ENCODE data around the gene MPV17L2. TPM values are rescaled to one million over a fixed set of nuclear protein-coding genes. Genes with fewer than 3 reads are reported as not detected.

Gene MPV17L2
- total RNA-seq, 1 donor from 2014 or later = 17.2 TPM

DNA sequence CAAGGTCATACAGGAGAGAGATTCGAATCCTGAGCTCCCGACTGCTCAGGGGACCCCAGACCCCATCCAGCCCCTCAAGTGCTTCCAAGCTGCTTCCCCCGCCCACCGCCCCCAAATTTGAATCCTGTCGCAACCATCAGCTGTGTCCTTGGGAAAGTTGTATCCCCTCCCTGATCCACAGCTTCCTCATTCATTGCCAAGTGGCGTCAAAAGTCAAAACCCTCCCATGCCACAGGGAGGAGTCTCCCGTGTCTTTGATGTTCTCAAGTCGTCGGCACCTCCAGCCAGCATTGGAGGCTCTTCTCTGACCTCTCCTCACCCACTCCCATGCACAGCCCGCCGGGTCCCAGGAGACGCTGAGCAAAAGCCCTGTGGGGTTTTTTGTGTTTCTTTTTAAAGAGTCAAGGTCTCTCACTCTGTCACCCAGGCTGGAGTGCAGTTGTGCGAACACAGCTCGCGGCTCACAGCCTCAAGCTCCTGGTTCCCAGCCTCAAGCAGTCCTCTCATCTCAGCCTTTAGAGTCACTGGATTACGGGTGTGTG is 22.2 kb upstream of the MPV17L2 start:
- H3K9me3 Mint-ChIP-seq = no peaks in the 10 kb centered on the region
- H3K27me3 Mint-ChIP-seq (ENCODE audit: low read depth) = peaks cover 30% of the 10 kb centered on the region
- no peak overlapping the region for H3K27ac Mint-ChIP-seq (ENCODE audit: unreplicated experiment)
- no peak for DNase-seq (ENCODE audit: low read depth, low spot score)
- H3K36me3 Mint-ChIP-seq (ENCODE audit: low read depth) = peaks cover 8% of the 10 kb centered on the region
- H3K4me1 Mint-ChIP-seq = peaks cover 7% of the 10 kb centered on the region
- TF ChIP-seq, protein P1, sequence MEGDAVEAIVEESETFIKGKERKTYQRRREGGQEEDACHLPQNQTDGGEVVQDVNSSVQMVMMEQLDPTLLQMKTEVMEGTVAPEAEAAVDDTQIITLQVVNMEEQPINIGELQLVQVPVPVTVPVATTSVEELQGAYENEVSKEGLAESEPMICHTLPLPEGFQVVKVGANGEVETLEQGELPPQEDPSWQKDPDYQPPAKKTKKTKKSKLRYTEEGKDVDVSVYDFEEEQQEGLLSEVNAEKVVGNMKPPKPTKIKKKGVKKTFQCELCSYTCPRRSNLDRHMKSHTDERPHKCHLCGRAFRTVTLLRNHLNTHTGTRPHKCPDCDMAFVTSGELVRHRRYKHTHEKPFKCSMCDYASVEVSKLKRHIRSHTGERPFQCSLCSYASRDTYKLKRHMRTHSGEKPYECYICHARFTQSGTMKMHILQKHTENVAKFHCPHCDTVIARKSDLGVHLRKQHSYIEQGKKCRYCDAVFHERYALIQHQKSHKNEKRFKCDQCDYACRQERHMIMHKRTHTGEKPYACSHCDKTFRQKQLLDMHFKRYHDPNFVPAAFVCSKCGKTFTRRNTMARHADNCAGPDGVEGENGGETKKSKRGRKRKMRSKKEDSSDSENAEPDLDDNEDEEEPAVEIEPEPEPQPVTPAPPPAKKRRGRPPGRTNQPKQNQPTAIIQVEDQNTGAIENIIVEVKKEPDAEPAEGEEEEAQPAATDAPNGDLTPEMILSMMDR (conservative IDR thresholded peaks at IDR 0.05) = no peak
- no peak overlapping the region for H3K4me3 Mint-ChIP-seq

DNA sequence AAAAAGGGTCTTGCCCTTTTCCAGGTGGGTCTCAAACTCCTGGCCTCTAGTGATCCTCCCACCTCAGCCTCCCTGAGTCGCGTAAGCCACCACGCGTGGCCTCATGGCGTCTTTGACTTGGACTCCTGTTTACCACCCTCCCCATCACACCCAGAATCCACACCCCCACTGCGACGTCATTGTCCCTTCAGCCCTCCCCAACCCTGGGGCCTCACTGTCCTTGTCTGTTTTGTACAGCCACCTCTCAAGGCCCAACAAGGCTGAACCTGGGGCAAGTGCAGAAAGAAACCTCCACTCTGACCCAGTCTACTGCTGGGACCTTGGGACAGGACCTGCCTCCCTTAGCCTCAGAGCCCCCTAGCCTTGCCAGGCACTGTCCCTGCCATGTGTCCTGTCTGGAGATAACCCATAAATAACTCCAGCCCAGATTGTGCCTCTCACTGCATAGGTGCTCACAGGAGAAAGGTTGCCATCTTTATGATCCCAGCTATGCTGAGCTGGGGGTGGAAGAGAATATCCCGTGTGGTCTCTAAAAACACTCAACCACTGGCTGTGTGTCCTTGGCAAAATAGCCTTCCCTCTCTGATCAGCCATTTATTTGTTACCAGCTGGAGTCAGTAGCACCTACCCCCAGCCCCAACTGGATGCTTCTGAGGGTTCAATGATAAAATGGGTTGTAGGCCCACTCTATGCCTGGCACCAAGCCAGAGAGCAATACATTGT is 21.3 kb upstream of the MPV17L2 start:
- H3K27ac Mint-ChIP-seq (ENCODE audit: unreplicated experiment) = no peak overlapping the region
- H3K36me3 Mint-ChIP-seq (ENCODE audit: low read depth) = peaks cover 8% of the 10 kb centered on the region
- TF ChIP-seq, protein P1 (conservative IDR thresholded peaks at IDR 0.05) = no peak
- H3K4me1 Mint-ChIP-seq = peaks cover 7% of the 10 kb centered on the region
- no peak for DNase-seq (ENCODE audit: low read depth, low spot score)
- peaks cover 37% of the 10 kb centered on the region for H3K27me3 Mint-ChIP-seq (ENCODE audit: low read depth)
- H3K4me3 Mint-ChIP-seq = no peak overlapping the region
- no peaks in the 10 kb centered on the region for H3K9me3 Mint-ChIP-seq

DNA sequence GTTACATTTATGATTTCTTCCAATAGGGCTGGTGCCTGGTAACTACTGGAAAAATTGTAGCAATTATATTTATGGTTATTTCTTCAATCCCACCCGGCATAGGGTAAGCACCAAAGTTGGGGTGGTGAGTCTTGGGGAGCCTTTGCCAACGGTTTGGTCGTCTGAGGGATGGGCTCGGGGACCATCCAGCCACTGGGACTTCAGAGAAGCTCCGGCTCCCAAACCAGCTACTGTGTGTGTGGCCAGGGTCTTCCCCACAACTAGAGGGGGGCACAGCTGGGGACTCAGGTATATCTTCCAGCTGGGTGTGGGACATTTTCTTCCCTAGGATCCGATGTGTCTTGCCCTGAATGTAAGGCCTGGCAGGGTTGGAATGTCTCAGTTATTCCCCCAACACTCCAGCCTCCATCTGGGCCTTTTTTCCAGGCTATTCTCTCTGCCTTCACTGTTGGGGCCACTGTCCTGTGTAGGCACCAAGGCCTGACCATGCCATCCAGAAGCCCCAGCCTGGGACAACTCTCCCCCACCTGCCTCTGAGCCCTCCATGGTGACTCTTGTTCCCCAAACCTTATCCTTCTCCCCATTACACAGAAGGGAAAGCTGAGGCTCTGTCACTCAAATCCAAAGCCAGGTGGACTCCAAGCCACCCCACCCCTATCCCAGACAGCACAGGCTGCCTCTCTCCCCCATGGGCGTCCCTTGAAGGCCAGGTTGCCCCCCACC is 20.5 kb upstream of the MPV17L2 start:
- peaks cover 7% of the 10 kb centered on the region for H3K4me1 Mint-ChIP-seq
- peaks cover 43% of the 10 kb centered on the region for H3K27me3 Mint-ChIP-seq (ENCODE audit: low read depth)
- H3K27ac Mint-ChIP-seq (ENCODE audit: unreplicated experiment) = no peak overlapping the region
- H3K9me3 Mint-ChIP-seq = no peaks in the 10 kb centered on the region
- H3K36me3 Mint-ChIP-seq (ENCODE audit: low read depth) = peaks cover 8% of the 10 kb centered on the region
- H3K4me3 Mint-ChIP-seq = no peak overlapping the region
- TF ChIP-seq, protein P1 (conservative IDR thresholded peaks at IDR 0.05) = no peak
- DNase-seq (ENCODE audit: low read depth, low spot score) = no peak

DNA sequence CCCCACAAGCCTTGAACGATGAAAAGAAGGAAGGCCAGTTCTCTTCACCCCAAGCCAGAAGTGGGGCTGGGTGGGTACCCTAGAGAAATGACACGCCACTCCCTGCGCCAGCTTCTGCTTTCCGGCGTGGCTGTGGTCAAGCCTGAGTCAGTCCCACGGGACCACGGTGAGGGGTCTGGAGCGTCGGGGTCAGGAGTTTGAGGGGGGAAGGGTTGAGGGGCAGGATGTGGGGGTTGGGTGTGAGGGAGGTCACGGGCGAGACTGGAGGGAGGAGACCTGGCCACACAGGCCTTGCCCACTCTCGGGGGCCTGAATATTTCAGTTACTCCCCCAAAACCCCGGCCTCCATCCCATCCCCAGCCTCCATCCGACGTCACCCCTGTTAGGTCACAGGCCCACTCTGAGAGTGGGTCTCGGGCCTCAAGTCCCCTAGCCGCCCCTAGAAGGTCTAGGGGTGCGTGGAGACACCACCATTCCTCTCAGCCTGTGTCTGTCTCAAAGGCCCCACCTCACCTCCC is 19.9 kb upstream of the MPV17L2 start:
- Mint-ChIP-seq H3K27ac (ENCODE audit: unreplicated experiment) (no peak overlapping the region), H3K4me1 (peaks cover 7% of the 10 kb centered on the region), H3K9me3 (no peaks in the 10 kb centered on the region), H3K4me3 (no peak overlapping the region), H3K27me3 (ENCODE audit: low read depth) (peaks cover 49% of the 10 kb centered on the region), H3K36me3 (ENCODE audit: low read depth) (peaks cover 6% of the 10 kb centered on the region)
- TF ChIP-seq, protein P1 (conservative IDR thresholded peaks at IDR 0.05) = no peak
- no peak for DNase-seq (ENCODE audit: low read depth, low spot score)

DNA sequence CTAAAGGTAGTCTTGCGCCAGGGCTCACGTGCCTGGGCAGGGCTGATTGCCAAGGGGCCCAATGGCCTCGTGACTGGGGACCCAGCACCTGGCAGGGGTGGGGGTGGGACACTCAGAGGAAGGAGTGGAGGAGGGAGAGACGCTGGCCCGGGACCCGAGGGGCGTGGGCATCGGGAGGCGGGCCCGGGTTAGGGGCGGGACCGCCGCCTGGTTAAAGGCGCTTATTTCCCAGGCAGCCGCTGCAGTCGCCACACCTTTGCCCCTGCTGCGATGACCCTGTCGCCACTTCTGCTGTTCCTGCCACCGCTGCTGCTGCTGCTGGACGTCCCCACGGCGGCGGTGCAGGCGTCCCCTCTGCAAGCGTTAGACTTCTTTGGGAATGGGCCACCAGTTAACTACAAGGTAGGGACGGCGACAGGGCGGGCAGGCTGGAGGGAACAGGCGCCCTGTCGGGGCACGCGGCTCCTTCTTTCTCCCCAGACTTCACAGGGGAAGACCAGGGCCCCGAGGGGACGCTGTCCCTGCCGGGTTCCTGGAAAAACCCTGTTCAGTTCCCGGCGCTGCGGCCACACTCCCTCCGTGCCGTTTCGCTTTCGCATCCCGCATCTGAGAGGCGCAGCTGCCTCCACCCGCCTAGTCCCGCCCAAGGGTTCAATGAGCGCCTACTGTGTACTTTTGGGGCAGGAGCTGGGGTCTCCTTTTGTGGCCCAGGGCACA is 19.3 kb upstream of the MPV17L2 start, which contains the start of gene IFI30:
Gene IFI30, plus strand, starts transcription at position 242 of the 717 bp plus-strand sequence. Its CDS starts 29 bp downstream, at position 271.
- Mint-ChIP-seq H3K9me3 (no peaks in the 10 kb centered on the region), H3K27ac (ENCODE audit: unreplicated experiment) (no peak within 1 kb of the TSS), H3K4me1 (peaks cover 7% of the 10 kb centered on the region), H3K36me3 (ENCODE audit: low read depth) (peaks cover 5% of the 10 kb centered on the region), H3K27me3 (ENCODE audit: low read depth) (peaks cover 53% of the 10 kb centered on the region), H3K4me3 (peak within 1 kb of the TSS; percentile 62)
- TF ChIP-seq, protein P1 (conservative IDR thresholded peaks at IDR 0.05) = no peak
- no peak for DNase-seq (ENCODE audit: low read depth, low spot score)
